Breast epithelium (tissue), 4 donors: ENCODE results near the gene CHEK1. TPM values are rescaled to one million over a fixed set of nuclear protein-coding genes. Genes with fewer than 3 reads are reported as not detected.

Experiments
- DNase-seq, 2 donors: peaks; one replicate each; pipeline ENCODE4 v3.0.0-alpha.2; 2019; ENCODE audit warnings: low spot score in 2 of 2
- H3K27ac ChIP-seq, 2 donors: fragments of 200-600 bp; sonication (generic) in 1 of 2; one replicate each; pipeline ENCODE4 v1.5.1; 2016 to 2019; ENCODE audit warnings: mild to moderate bottlenecking in 1 of 2
- H3K27me3 ChIP-seq, 2 donors: fragments of 200-600 bp; sonication (generic) in 1 of 2; one replicate each; pipeline versions ENCODE4 v1.5.1 to v1.6.0; 2017 to 2019; ENCODE audit warnings: control low read depth in 1 of 2, mild to moderate bottlenecking in 1 of 2
- H3K36me3 ChIP-seq: fragments of 200-600 bp; one replicate; pipeline ENCODE4 v1.5.1; 2019
- H3K4me1 ChIP-seq, 2 donors: fragments of 200-600 bp; sonication (generic); one replicate each; pipeline ENCODE4 v1.5.1; 2016 to 2019; ENCODE audit warnings: control low read depth in 1 of 2
- H3K4me3 ChIP-seq, 3 donors: fragments of 200-600 bp; sonication (generic); 1 replicate in 2 of 3; 2 replicates in 1 of 3; pipeline ENCODE4 v1.5.1; 2016 to 2019; ENCODE audit warnings: mild to moderate bottlenecking in 3 of 3, moderate library complexity in 2 of 3
- H3K9me3 ChIP-seq, 2 donors: fragments of 200-600 bp; sonication (generic) in 1 of 2; one replicate each; pipeline ENCODE4 v1.5.1; 2016 to 2019; ENCODE audit warnings: control low read depth in 1 of 2
- CTCF ChIP-seq, 3 donors: fragments of 450-650 bp; IDR thresholded peaks; one replicate each; pipeline ENCODE4 v1.5.1; 2016 to 2017; ENCODE audit warnings: antibody characterized with exemption in 3 of 3, mild to moderate bottlenecking in 3 of 3, moderate library complexity in 3 of 3
- POLR2A ChIP-seq: fragments of 450-650 bp; IDR thresholded peaks from one replicate; pipeline ENCODE4 v1.6.1; 2016; ENCODE audit warnings: antibody characterized with exemption, mild to moderate bottlenecking, moderate library complexity
- POLR2AphosphoS5 ChIP-seq, 3 donors: sonication (generic); formaldehyde crosslinking; IDR thresholded peaks; one replicate each; pipeline ENCODE4 v1.6.1; 2017; ENCODE audit warnings: antibody characterized with exemption in 3 of 3
- intact Hi-C: fragments of 100-400 bp; cut with DNase I; formaldehyde crosslinking; loops from one replicate; pipeline ENCODE4 v1.15.1; 2023; ENCODE audit warnings: low total_unique reads
- total RNA-seq, 3 donors: library from RNA; depleted of rRNA; stranded (reverse); fragments of >200 nt; gene quantifications; one replicate each; pipeline ENCODE4 v1.1.0, GENCODE V29; 2016

CHEK1 gene
- total RNA-seq, 3 donors from 2014 or later, result 3.1 to 6.6 (median 3.2) TPM

GRCh38 chr11:125586623-125587022 lies 38.3 kb upstream of the CHEK1 start:
- intact Hi-C loops, result no loop called here
- no peaks in the 10 kb centered on the region for H3K27me3 ChIP-seq
- no peak for DNase-seq
- no peaks in the 10 kb centered on the region for H3K36me3 ChIP-seq
- no peak overlapping the region for H3K4me3 ChIP-seq
- H3K27ac ChIP-seq, result no peak overlapping the region
- H3K4me1 ChIP-seq, result no peaks in the 10 kb centered on the region
- H3K9me3 ChIP-seq, result no peaks in the 10 kb centered on the region
- TF ChIP-seq POLR2AphosphoS5 (IDR thresholded peaks at IDR 0.05) (no peak), POLR2A (no peak), CTCF (IDR thresholded peaks at IDR 0.05) (no peak)

- Histone ChIP-seq H3K27ac (no peak overlapping the region), H3K36me3 (no peaks in the 10 kb centered on the region), H3K9me3 (no peaks in the 10 kb centered on the region), H3K4me3 (no peak overlapping the region), H3K27me3 (no peaks in the 10 kb centered on the region), H3K4me1 (no peaks in the 10 kb centered on the region)
- DNase-seq, result no peak
- TF ChIP-seq POLR2AphosphoS5 (IDR thresholded peaks at IDR 0.05) (no peak), POLR2A (no peak), CTCF (IDR thresholded peaks at IDR 0.05) (no peak)
- intact Hi-C loops, result no loop called here
Measured at GRCh38 chr11:125587480-125587879, 37.5 kb upstream of the CHEK1 start.

GRCh38 chr11:125588505-125588904 lies 36.5 kb upstream of the CHEK1 start:
- no peak overlapping the region for H3K4me3 ChIP-seq
- DNase-seq, result no peak
- no peak for TF ChIP-seq CTCF (IDR thresholded peaks at IDR 0.05)
- TF ChIP-seq POLR2AphosphoS5 (IDR thresholded peaks at IDR 0.05), result no peak
- no peak for TF ChIP-seq POLR2A
- H3K9me3 ChIP-seq, result no peaks in the 10 kb centered on the region
- no peak overlapping the region for H3K27ac ChIP-seq
- intact Hi-C loops, result no loop called here
- peaks cover 0 to 1% of the 10 kb centered on the region in 2 donors for H3K4me1 ChIP-seq
- no peaks in the 10 kb centered on the region for H3K36me3 ChIP-seq
- H3K27me3 ChIP-seq, result no peaks in the 10 kb centered on the region

DNA sequence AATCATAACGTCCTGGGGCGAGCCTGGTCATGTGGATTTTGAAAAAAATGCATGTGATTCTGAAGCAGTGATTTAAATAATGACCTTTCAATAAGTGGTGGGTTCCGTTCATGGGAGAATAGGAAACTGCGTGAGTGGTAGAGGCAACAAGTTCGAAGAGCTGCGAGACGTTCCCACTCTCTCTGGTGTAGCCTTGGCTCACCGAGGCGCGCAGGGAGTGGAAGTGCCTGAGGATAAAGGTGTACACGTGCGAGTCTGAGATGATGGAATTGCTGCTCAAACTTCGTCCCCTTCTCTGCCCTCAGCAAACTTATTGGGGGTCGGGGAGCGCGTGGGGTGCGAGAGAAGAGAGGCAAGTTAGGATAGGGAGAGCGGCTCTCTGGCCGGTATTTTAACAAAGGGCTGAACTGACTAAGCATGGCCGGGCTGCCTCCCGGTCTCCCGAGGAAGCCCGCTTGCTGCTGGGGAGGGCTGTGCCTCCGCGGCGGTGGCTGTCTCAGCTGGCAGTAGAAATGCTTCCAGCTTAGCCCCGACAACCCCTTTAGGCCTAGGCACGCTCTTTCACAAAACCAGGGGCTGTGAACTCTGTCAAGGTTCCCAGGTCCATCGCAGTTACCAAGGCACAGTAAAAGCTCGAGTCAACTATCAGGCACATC lies 33.2 kb upstream of the CHEK1 start:
- peak overlapping the region; percentile 86 to 94 (median 91) for H3K4me3 ChIP-seq
- intact Hi-C loops, result no loop called here
- no peaks in the 10 kb centered on the region for H3K36me3 ChIP-seq
- H3K4me1 ChIP-seq, result peaks cover 0 to 8% of the 10 kb centered on the region in 2 donors
- H3K27ac ChIP-seq, result peak overlapping the region; percentile 98 to 99
- peak; percentile 35 to 55 for DNase-seq
- H3K9me3 ChIP-seq, result no peaks in the 10 kb centered on the region
- no peaks in the 10 kb centered on the region for H3K27me3 ChIP-seq
- TF ChIP-seq POLR2AphosphoS5 (IDR thresholded peaks at IDR 0.05) (peak in 1 of 3 donors; percentile 17), CTCF (IDR thresholded peaks at IDR 0.05) (no peak)

GRCh38 chr11:125592305-125593113 lies 32.5 kb upstream of the CHEK1 start, which contains the start of gene STT3A:
Gene STT3A, plus strand, starts transcription at chr11:125592852. Its CDS starts 3,064 bp downstream, at chr11:125595916.
- no peak for TF ChIP-seq CTCF (IDR thresholded peaks at IDR 0.05)
- peak; percentile 92 to 98 (median 97) for TF ChIP-seq POLR2AphosphoS5 (IDR thresholded peaks at IDR 0.05)
- peak; percentile 79 for TF ChIP-seq POLR2A
- intact Hi-C loops, result no loop called here
- peak; percentile 99 to 100 for DNase-seq
- H3K36me3 ChIP-seq, result no peaks in the 10 kb centered on the region
- peaks cover 0 to 8% of the 10 kb centered on the region in 2 donors for H3K4me1 ChIP-seq
- H3K9me3 ChIP-seq, result no peaks in the 10 kb centered on the region
- H3K27ac ChIP-seq, result peak within 1 kb of the TSS; percentile 98 to 99
- H3K4me3 ChIP-seq, result peak within 1 kb of the TSS; percentile 86 to 94 (median 91)
- H3K27me3 ChIP-seq, result no peaks in the 10 kb centered on the region
